GM12878 (cell line): ENCODE results near the gene VWA8. TPM values are rescaled to one million over a fixed set of nuclear protein-coding genes. Genes with fewer than 3 reads are reported as not detected.

Source experiments
- ATAC-seq: fragments of 200-7000 bp; cut with Tn5 transposase; 3 replicates; pipeline ENCODE4 v1.9.1; 2020; ENCODE audit warnings: mild to moderate bottlenecking, moderate library complexity
- BruUV-seq: library from RNA; stranded (reverse); fragments of 400-500 nt; replicated peaks from 2 replicates; lab custom pipeline; 2021; lab: Mats Ljungman, UMichigan
- CTCF ChIA-PET: fragments of 300-600 bp; sonication (Branson Sonifier 250); formaldehyde crosslinking; extraction: SDS; loops from one replicate; lab custom pipeline; 2021; ENCODE audit warnings: inconsistent platforms; lab: Yijun Ruan, JAX
- POLR2A ChIA-PET: fragments of 350-600 bp; formaldehyde crosslinking; extraction: SDS; loops from one replicate; lab custom pipeline; 2021; ENCODE audit warnings: inconsistent platforms; lab: Charles Lee
- RAD21 ChIA-PET: fragments of 300-600 bp; sonication (Branson Sonifier 250); formaldehyde crosslinking; loops from one replicate; lab custom pipeline; 2023; ENCODE audit warnings: antibody characterized with exemption; ENCODE audit not compliant: unreplicated experiment; lab: Charles Lee
- SMC1A ChIA-PET: fragments of 300-600 bp; sonication (Branson Sonifier 250); formaldehyde crosslinking; loops from one replicate; lab custom pipeline; 2023; ENCODE audit not compliant: unreplicated experiment, uncharacterized antibody; lab: Charles Lee
- DNase-seq: peaks from one replicate; pipeline ENCODE4 v3.0.0-alpha.2; 2011; ENCODE audit warnings: low read depth, low spot score
- FAIRE-seq: peaks from 3 replicates; lab custom pipeline; 2011; peaks lifted over from hg19 to GRCh38; lab: Jason Lieb, UNC
- H2AFZ ChIP-seq: 2 replicates; pipeline ENCODE4 v1.6.0; 2011; ENCODE audit warnings: low read depth, low read length, control low read depth; ENCODE audit not compliant: control insufficient read depth
- H3K27ac ChIP-seq: 2 replicates; pipeline ENCODE4 v1.5.1; 2011; ENCODE audit warnings: control low read depth; ENCODE audit not compliant: control insufficient read depth, insufficient read depth
- H3K27me3 ChIP-seq, 2 experiments: replicated peaks in 1 of 2; 2 replicates each; pipeline versions ENCODE4 v1.6.0 to v1.6.1; 2011; ENCODE audit warnings: low read length in 1 of 2; ENCODE audit not compliant: control insufficient read depth in 2 of 2, insufficient read depth in 2 of 2
- H3K36me3 ChIP-seq, 2 experiments: 2 replicates each; pipeline ENCODE4 v1.5.1; 2011; ENCODE audit warnings: low read length in 1 of 2; ENCODE audit not compliant: control insufficient read depth in 2 of 2, insufficient read depth in 2 of 2
- H3K4me1 ChIP-seq: 2 replicates; pipeline ENCODE4 v1.6.1; 2011; ENCODE audit warnings: mild to moderate bottlenecking, low read length, moderate library complexity, mixed read lengths; ENCODE audit not compliant: control insufficient read depth, insufficient read depth
- H3K4me2 ChIP-seq: 2 replicates; pipeline ENCODE4 v1.6.0; 2011; ENCODE audit warnings: control low read depth; ENCODE audit not compliant: control insufficient read depth, insufficient read depth
- H3K4me3 ChIP-seq: fragments of 200-600 bp; sonication (generic); 2 replicates; pipeline ENCODE4 v1.5.1; 2016
- H3K79me2 ChIP-seq: 2 replicates; pipeline ENCODE4 v1.6.0; 2011; ENCODE audit warnings: low read length; ENCODE audit not compliant: control insufficient read depth, insufficient read depth
- H3K9ac ChIP-seq: 2 replicates; pipeline ENCODE4 v1.8.0; 2011; ENCODE audit warnings: low read length, control low read depth, mixed read lengths; ENCODE audit not compliant: control insufficient read depth, insufficient read depth
- H3K9me3 ChIP-seq: replicated peaks from 3 replicates; pipeline ENCODE4 v1.5.1; 2011; ENCODE audit warnings: mild to moderate bottlenecking, low read length; ENCODE audit not compliant: control insufficient read depth, insufficient read depth
- H4K20me1 ChIP-seq: 2 replicates; pipeline ENCODE4 v1.6.0; 2011; ENCODE audit not compliant: control insufficient read depth, insufficient read depth
- E2F8 ChIP-seq: fragments of 450-650 bp; IDR thresholded peaks from 2 replicates; pipeline ENCODE4 v1.6.1; 2018; ENCODE audit warnings: mild to moderate bottlenecking, low read depth, moderate library complexity; ENCODE audit not compliant: partially characterized antibody
- HDAC2 ChIP-seq: fragments of 200-600 bp; sonication (generic); IDR thresholded peaks from 2 replicates; pipeline ENCODE4 v1.6.1; 2017
- NRF1 ChIP-seq: conservative IDR thresholded peaks from 2 replicates; pipeline ENCODE4 v1.6.1; 2011; ENCODE audit warnings: mild to moderate bottlenecking, low read depth, low read length, improper control_type of control experiment
- REST ChIP-seq: IDR thresholded peaks from 2 replicates; pipeline ENCODE4 v1.6.1; 2012; ENCODE audit warnings: mild to moderate bottlenecking, low read depth, low read length
- SMC3 ChIP-seq: IDR thresholded peaks from 2 replicates; pipeline ENCODE4 v1.6.1; 2011; ENCODE audit warnings: low read length, improper control_type of control experiment, borderline replicate concordance
- USF2 ChIP-seq: IDR thresholded peaks from 2 replicates; pipeline ENCODE4 v1.6.1; 2011; ENCODE audit warnings: low read depth, low read length, improper control_type of control experiment, borderline replicate concordance
- ZNF207 ChIP-seq: fragments of 450-650 bp; IDR thresholded peaks from 2 replicates; pipeline ENCODE4 v1.6.1; 2014; ENCODE audit warnings: antibody characterized with exemption, mild to moderate bottlenecking, borderline replicate concordance
- ZNF622 ChIP-seq: fragments of 450-650 bp; IDR thresholded peaks from 2 replicates; pipeline ENCODE4 v1.6.1; 2017; ENCODE audit warnings: mild to moderate bottlenecking, inconsistent platforms
- WGBS: methylation state at CpG from one replicate; pipeline ENCODE4 v1.1.6; 2016; ENCODE audit warnings: low lambda C conversion rate; ENCODE audit not compliant: insufficient replicate concordance, insufficient coverage; ENCODE audit errors: missing lambda C conversion rate; 5-methylcytosine and 5-hydroxymethylcytosine counted together
- in situ Hi-C: fragments of 300-500 bp; cut with MboI; formaldehyde crosslinking; loops from 9 replicates; pipeline ENCODE4 v1.14.3; 2018; ENCODE audit warnings: mixed read lengths
- intact Hi-C: fragments of 100-400 bp; cut with micrococcal nuclease; formaldehyde crosslinking; loops from one replicate; pipeline ENCODE4 v1.14.2; 2022; ENCODE audit not compliant: unreplicated experiment
- polyA plus RNA-seq, 11 experiments: library from polyadenylated mRNA; depleted of rRNA in 4 of 11; unstranded in 6 of 11; stranded (reverse) in 5 of 11; fragments of >200 nt; fragmentation: Nextera tagmentation in 4 of 11; fragmentation: Illumina TruSeq in 1 of 11; extraction: Ambion mirVana in 4 of 11; extraction: Trizol in 1 of 11; gene quantifications; 1 replicate in 1 of 11; 2 replicates in 10 of 11; pipeline versions ENCODE4 v1.2.1 to v1.2.3, GENCODE V29; 2011 to 2016; ENCODE audit warnings: inconsistent platforms in 2 of 11, missing spikeins in 2 of 11, low read depth in 1 of 11
- total RNA-seq, 4 experiments: library from RNA; depleted of rRNA in 3 of 4; stranded (reverse); fragments of >200 nt in 3 of 4; fragmentation: Illumina TruSeq in 1 of 4; extraction: Trizol in 1 of 4; gene quantifications; 2 replicates each; pipeline versions ENCODE4 v1.2.1 to v1.2.3, GENCODE V29; 2013 to 2021
- TF ChIP-seq, protein P1 (sequence below): fragments of 450-650 bp; IDR thresholded peaks from 2 replicates; pipeline ENCODE4 v1.6.1; 2016; ENCODE audit warnings: mild to moderate bottlenecking

The VWA8 gene
- total and polyA plus RNA-seq, 10 of the 15 experiments (the other 5 are each of a cell fraction or from before 2014, with no cell fraction given), result 3.0 to 21.8 (median 13.5) TPM

- H2AFZ ChIP-seq, result no peak overlapping the region
- intact Hi-C loops (no loop called here), in situ Hi-C loops (no loop called here)
- no peak for DNase-seq
- ChIA-PET SMC1A (no interaction called here), CTCF (no interaction called here), POLR2A (no interaction called here), RAD21 (no interaction called here)
- no peaks in the 10 kb centered on the region for H3K4me1 ChIP-seq
- no peak overlapping the region for H3K27ac ChIP-seq
- no peak for ATAC-seq
- no peaks in the 10 kb centered on the region for H3K27me3 ChIP-seq
- FAIRE-seq, result no peak
- H3K4me3 ChIP-seq, result no peak overlapping the region
- H3K4me2 ChIP-seq, result no peak overlapping the region
- TF ChIP-seq HDAC2, result no peak
- no peak for TF ChIP-seq ZNF622
- TF ChIP-seq ZNF207, result no peak
- no peak for TF ChIP-seq E2F8
- no peak for TF ChIP-seq NRF1
- TF ChIP-seq SMC3, result no peak
- no peak for TF ChIP-seq USF2
- no peak for TF ChIP-seq REST
- TF ChIP-seq, protein P1, sequence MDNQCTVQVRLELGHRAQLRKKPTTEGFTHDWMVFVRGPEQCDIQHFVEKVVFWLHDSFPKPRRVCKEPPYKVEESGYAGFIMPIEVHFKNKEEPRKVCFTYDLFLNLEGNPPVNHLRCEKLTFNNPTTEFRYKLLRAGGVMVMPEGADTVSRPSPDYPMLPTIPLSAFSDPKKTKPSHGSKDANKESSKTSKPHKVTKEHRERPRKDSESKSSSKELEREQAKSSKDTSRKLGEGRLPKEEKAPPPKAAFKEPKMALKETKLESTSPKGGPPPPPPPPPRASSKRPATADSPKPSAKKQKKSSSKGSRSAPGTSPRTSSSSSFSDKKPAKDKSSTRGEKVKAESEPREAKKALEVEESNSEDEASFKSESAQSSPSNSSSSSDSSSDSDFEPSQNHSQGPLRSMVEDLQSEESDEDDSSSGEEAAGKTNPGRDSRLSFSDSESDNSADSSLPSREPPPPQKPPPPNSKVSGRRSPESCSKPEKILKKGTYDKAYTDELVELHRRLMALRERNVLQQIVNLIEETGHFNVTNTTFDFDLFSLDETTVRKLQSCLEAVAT, result no peak
- no peaks in the 10 kb centered on the region for H4K20me1 ChIP-seq
- no peaks in the 10 kb centered on the region for H3K9me3 ChIP-seq
- no peaks in the 10 kb centered on the region for H3K79me2 ChIP-seq
- 92% methylated on average over 1 of the region's 1 CpG for WGBS
- H3K9ac ChIP-seq, result no peak overlapping the region
- no TSS peak for BruUV-seq
- peaks cover 3 to 20% of the 10 kb centered on the region in 2 experiments for H3K36me3 ChIP-seq
Observed at GRCh38 chr13:41880966-41881365, 79.9 kb downstream of the VWA8 start.
